Hematopoietic multipotent progenitor cell treated with erythropoietin and hydrocortisone succinate and interleukin-3 and kit ligand, for 8 days (in vitro differentiated cells): ENCODE data around the gene NECTIN1.

Experiments
- DNase-seq: peaks from one replicate; pipeline ENCODE4 v3.0.0-alpha.2; 2015

NECTIN1 gene

GRCh38 chr11:119729581-119729927, 554 bp upstream of the NECTIN1 start:
- no peak for DNase-seq

GRCh38 chr11:119728211-119728626, 781 bp downstream of the NECTIN1 start:
- DNase-seq = no peak

GRCh38 chr11:119727523-119728151, 1.4 kb downstream of the NECTIN1 start:
- DNase-seq = no peak

DNA sequence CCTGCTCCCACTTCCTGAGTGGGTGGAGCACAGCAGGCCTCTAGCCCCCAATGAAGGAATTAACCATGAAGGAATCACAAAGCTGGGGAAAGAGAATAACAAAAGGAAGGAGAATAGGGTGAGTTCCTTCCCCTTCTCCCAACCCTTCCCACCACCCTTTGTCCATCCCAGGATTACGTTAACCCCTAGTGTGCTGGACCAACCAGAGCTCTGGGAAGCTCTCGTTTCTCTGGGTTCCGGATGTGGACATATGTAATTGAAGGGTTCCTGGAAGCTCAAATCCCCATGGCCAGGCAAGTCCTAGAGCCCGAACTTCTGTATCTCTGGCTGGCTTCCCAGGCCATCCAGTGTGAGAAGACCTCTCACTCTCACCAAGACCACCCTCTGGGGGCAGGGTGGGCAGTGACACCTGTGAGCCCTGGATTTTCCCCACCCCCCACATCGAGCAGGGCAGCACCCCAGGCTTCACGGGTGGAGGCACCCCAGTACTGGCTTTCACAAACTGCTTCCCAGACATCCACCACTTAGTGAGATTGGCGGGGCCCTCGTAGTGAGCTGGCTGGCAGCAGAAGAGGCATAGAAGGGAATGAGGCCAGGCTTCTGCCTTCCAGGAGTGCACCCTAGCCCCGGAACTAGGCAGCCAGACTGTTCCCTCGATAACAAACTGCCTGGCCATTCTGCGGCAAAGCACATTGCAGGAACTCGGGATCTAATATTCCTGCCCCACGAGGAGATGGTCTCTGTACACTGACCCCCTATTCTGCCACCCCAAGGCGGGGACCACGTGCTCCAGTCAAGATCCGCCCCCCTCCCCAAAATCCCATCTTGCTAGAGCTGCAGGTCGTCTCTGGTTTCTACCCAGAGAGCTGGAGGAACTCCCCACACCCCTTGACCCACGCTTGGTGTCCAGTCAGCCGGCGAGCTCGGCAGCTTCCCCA, 2.1 kb downstream of the NECTIN1 start:
- DNase-seq = peak; percentile 47

DNA sequence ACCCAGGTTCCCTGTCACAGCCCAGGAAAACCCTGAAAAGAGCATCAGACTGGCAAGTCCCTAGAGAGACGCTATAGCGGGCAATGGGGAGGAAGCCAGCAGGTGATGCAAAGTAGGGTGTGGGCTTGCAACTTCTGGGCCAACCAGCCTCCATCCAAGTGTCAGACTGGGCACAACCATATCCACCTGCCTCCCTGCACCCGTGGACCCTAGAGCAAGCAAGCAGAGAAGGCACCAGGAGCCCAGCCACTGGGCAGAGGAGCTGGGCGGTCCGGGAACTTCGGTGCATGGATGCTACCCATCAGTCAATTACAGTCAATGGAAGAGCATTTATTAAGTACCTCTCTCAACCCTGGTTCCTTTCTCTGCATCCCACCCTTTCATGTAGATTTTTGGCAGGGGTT, 2.8 kb downstream of the NECTIN1 start:
- no peak for DNase-seq

- DNase-seq = no peak
These were observed 4.0 kb downstream of the NECTIN1 start for GRCh38 chr11:119724956-119725355.

DNA sequence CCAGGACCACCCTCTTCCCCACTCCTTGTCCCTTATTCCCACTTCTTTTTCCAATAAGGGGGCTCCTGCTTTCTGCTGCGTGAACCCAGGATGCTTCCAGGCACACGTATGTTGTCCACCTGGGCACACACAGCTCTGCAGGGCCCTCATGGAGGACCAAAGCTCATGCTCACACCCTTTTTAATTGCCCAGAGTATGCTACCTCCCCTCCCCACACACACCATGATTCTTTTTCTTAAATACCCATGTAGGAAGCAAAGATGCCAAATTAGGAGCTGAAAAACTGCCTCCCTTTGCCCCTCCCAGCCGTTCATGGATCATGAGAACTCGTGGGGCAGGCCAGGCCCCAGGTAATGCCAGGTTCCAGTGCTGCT, 5.1 kb downstream of the NECTIN1 start:
- DNase-seq = no peak

- DNase-seq = no peak
These were observed 5.6 kb downstream of the NECTIN1 start for GRCh38 chr11:119723243-119723951.

- DNase-seq = no peak
These were observed 6.7 kb downstream of the NECTIN1 start for GRCh38 chr11:119722281-119722794.

DNA sequence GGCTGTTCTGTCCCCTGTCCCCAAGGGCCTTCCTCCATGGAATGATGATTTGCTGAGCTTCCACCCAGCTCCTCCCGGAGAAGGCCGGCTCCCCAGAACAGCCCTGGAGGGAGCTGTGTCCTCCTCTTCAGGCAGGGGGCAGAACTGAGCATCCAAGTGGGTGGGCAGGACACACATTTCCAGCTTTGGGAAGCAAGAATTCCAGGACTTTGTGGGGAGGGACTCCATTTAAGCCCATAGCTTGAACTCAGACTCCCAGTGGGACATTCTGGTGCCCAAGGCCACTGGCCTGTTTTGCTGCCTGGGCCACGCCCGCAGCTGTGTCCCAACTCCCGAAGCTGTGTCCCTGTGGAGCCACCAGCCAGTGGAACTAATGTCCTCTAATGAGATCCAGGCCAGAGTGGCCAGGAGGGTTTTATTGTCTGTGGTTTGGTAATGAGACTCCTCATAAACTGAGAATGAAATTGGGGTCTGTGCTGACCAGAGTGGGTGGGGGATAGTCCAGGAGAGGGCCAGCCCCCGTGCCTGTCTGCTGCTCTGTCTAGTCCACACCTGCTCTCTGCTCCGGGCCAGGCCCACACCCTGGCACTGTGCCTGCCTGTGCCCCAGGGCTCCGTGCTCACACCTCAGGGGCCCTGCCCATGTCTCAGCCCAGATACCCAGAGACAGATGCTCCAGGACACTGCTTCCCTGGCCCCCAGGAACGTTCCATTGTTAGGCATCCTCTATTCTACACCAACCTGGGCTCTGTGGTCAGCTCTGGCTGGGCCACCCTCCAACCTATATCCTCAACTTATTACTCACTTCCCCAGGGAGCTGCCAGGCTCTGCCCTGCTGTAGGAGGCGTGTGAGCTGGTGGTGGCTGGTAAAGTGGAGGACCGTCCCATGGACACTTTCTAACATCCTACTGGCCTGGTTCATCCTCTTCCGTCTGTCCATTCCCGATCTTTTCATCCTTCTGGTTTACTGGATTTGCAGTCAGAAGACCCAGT, 7.6 kb downstream of the NECTIN1 start:
- DNase-seq = no peak

DNA sequence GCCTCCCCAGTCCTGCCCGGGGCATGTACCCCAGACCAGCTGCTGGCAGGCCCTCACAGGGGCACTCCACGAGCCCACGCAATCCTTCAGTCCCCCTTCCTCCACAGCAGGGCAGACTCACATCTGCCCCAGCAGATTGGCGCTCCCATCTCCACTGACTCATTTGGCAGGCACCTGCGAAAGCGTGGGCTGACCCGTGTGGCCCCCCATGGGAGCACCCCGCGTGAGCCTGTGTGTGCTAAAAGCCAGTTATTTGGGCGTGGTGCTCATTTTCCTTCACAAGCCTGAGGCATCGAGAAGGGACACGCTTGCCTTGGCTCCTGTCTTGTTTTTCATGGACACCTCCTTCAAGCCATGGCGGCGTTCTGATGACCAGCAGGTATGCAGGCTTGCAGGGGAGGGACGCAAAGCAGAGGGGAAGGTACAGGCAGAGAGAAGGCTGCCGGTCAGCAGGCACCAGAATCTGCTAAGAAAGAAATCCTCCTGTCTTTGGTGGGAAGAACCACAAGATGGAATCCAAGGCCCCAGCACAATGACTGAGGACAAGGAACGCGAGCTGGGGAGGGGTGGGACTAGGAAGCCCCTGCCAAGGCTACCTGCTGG, 8.6 kb downstream of the NECTIN1 start:
- DNase-seq = no peak

DNA sequence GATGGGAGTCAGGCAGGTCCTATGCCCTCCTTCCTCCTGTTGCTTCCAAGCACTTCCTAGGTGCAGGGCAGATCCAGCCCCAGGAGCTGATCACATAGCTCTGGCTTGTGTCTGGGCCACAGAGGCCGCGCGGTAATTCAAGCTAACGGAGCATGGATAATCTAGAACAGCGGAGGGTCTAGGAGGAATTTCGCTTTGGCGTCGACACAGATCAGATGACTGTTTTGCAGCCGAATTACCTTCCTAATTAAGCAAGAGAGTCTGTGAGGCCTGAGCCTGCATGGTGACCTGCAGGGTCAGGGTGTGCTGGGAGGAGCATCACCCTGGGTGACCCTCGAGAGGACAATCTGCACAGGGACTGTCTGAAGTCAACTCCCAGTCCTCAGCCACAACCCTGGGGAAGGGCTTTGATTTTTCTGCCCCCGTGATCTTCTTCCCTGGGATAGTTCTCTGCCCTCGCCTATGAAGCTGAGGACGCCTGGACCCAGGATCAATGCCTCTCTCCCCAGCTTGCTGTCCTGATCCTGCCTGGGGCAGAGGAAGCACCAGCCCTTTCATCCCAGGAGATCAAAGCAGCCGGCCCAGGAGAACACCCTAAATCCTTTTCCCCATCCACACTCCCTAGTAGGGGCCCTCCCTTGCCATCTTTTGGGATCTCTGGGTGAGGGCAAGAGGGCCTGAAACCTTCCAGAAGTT, 11.0 kb downstream of the NECTIN1 start:
- DNase-seq = no peak

DNA sequence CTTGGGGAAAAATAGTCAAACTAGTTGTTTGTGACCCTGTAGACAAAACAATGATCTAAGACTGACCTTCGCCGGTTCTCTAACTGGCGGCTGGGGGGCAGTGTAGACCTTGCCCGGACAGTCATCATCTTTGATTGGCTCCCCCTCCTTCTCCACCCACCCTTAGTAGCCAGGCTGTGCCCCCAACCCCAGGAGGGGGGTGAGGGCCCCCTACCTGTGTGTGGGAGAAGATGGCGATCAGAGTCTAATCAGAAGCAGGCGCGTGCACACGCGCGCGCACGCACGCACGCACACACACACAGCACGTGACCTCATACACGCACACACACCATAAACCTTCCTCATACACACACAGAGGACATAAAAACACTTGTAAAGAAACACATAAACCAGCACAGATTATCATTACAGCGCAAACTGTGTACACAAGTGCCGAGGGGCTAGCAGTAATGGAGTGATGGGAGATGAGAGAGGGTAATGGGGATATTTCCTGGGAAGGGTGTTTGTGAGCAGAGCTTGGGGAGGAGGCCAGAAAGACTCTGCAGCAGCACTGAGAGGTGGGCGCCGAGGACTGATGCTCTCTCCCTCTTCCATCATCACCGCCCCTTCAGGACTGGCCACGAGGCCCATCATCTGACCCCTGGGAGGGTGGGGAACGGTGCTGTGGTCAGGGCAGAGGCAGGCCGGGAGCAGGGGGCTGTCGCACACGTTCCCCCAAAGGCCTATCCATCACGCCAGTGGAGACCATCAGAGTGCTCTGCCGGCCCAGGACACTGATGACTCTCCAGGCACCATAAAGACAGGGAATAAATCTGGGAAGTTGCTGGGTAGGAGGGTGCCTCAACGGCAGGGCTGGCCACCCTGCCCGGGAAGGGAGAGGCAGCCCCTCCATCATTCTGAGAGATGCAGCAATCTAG, 12.2 kb downstream of the NECTIN1 start:
- DNase-seq = no peak

GRCh38 chr11:119714590-119714989, 14.4 kb downstream of the NECTIN1 start:
- no peak for DNase-seq

GRCh38 chr11:119714189-119714588, 14.8 kb downstream of the NECTIN1 start:
- no peak for DNase-seq

DNA sequence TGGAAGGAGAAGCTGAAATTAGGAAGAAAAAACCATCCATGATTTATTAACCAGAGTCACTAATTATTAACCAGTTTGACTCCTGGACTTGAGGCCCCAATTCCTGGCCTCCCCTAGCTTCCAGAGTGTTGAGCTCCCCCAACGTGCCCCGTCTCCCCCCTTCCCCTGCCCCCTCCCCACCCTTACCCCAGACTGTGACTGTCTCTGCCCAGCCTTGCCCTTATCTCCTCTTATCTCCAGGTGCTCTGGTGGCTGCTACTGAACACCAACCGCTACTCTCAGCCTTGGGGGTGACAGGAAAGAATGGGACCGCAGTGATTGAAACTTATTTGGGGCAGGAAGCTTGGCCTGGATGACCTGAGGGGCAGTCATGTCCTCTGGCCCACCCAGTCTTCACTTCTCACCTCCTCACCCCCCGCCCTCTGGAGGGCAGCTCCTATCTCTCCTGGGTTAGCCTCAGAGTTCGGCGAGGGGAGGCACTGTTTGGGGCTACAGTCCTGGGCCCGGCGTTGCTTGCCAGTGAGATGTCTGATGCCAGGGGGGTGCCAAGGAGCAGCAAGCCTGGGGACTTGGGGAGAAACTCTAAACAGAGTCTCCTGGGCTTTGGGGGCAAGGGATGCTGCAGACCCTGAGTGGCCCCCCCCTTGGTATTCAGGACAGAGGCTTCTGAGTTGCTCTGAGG, 15.5 kb downstream of the NECTIN1 start:
- no peak for DNase-seq

DNA sequence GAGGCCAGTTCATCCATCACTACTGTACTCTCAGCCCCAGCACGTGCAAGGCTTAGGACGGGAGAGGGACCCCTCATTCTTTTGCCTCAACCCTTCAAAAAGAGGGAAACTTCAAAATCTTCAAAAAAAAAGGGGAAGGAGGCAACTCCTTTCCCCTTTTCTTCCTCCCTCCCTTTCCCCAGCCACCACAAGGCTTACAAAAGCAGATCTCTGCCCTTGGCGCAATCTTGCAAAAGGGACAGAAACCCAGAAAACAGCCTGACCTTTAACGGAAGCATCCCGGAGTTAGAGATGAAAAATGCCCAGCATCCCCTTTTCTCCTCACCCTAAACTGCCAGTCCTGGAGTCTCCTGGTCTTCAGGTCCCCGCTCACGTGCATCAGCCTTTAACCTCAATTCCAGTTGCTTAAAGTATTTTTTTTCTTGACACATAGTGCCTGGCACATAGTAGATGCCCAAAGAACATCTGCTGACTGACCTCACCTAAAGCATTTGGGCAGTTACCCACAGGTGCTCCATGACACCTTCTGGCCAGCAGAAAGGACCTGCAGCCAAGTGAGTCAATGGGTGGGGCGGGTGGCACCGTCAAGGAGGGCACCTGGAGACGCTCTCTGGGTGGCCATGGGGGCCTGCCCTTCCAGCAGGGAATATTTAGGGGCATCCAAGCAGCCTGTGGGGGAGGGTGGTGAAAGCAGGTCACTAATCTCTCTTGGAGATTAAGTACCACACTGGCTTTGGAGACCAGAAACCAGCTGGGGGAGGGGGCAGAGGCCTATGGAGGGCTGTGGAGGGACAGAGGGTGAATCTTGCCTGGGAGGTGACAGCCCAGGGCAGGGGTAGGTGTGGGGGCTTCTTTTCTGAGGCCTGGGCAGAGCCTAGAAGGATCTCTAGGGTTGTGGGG, 16.3 kb downstream of the NECTIN1 start:
- no peak for DNase-seq

- no peak for DNase-seq
These were observed 17.0 kb downstream of the NECTIN1 start for GRCh38 chr11:119712006-119712405.
